ENCODE measurements around the gene JUNB. TPM values are rescaled to one million over a fixed set of nuclear protein-coding genes. Genes with fewer than 3 reads are reported as not detected.

JUNB gene
- total RNA-seq, 1 donor from 2014 or later, result 1,161 TPM

- H3K4me3 ChIP-seq, result peak overlapping the region; percentile 70 to 93
- DNase-seq (ENCODE audit: extremely low spot score in 2 of 2), result no peak
- no peak for TF ChIP-seq CTCF (IDR thresholded peaks at IDR 0.05)
- TF ChIP-seq POLR2AphosphoS5 (IDR thresholded peaks at IDR 0.05; ENCODE audit: insufficient read depth in 1 of 2, low read depth in 1 of 2), result no peak
- intact Hi-C loops (cut with DNase I), result loop anchor here (5.0 kb wide), 1 partner anchor 33 kb away; no protein-coding TSS in a partner anchor
- H3K27me3 ChIP-seq, result no peaks in the 10 kb centered on the region
- H3K36me3 ChIP-seq, result peaks cover 0 to 16% of the 10 kb centered on the region in 2 donors
- H3K27ac ChIP-seq, result no peak overlapping the region
- H3K4me1 ChIP-seq, result peaks cover 38% of the 10 kb centered on the region
- H3K9me3 ChIP-seq, result no peaks in the 10 kb centered on the region
Observed at GRCh38 chr19:12799742-12800465, 8.6 kb downstream of the JUNB start.

- Histone ChIP-seq H3K4me1 (peaks cover 38% of the 10 kb centered on the region), H3K27ac (no peak overlapping the region), H3K36me3 (peaks cover 0 to 16% of the 10 kb centered on the region in 2 donors), H3K4me3 (peak overlapping the region; percentile 70 to 93), H3K27me3 (no peaks in the 10 kb centered on the region), H3K9me3 (no peaks in the 10 kb centered on the region)
- no peak for TF ChIP-seq POLR2A (IDR thresholded peaks at IDR 0.05)
- TF ChIP-seq CTCF (IDR thresholded peaks at IDR 0.05), result no peak
- no peak for TF ChIP-seq POLR2AphosphoS5 (IDR thresholded peaks at IDR 0.05; ENCODE audit: insufficient read depth in 1 of 2, low read depth in 1 of 2)
- intact Hi-C loops (cut with DNase I), result loop anchor here (5.0 kb wide), 1 partner anchor 33 kb away; no protein-coding TSS in a partner anchor
- DNase-seq (ENCODE audit: extremely low spot score in 2 of 2), result no peak
Observed at GRCh38 chr19:12800466-12800770, 9.1 kb downstream of the JUNB start.

DNA sequence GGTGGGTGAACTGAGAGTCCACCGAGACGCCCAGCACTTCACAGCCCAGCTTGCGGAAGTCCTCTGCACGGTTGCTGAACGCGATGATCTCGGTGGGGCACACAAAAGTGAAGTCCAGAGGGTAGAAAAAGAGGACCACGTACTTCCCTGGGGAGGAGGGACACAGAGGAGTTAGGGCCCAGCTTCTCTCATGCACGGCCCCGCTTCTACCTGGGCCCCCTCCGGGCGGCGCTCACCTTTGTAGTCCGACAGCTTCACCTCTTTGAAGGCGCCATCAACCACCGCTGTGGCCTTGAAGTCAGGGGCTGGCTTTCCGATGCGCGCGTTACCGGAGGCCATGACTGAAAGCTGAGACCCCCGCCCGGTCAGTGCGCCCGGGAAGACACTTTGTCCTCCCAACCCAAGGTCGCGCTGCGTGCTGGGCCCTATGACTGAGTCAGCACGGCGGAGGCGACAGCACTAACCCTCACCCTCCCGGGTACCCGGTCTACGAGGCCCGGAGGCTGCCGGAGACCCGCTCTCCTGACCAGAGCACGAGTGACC lies 9.7 kb downstream of the JUNB start:
- H3K9me3 ChIP-seq, result no peaks in the 10 kb centered on the region

DNA sequence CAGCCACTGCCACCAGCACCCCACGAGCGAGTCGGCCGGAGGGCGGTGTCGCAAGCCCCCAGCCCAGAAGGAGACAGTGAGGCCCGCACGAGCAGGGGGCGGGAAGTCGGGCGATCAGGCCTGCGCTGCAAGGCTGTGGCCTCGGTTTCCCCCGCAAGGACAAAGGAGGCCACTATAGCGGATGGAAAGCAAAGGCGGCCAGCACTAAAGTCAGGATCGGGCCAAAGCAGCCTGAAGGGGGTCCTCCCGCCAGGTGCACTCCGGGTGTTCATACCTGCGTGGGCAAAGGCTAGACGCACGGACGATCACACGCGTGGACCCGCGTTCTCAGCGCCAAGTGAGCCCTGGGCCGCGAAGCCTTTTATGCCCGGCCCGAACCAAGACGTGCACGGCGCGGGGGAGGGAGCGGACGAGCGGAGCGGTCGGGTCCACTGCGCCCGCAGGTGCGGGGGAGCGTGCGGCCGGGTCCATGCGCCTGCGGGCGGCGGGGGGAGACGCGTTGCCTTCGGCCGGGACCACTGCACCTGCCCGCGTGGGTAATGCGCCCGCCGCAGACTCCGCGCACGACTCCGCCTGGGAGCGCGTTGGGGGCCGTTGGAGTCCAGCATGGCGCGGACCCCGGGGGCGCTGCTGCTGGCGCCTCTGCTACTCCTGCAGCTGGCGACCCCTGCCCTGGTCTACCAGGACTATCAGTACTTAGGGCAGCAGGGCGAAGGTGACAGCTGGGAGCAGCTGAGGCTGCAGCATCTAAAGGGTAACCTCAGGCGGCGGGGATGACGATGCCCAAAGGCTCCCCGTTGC lies 10.4 kb downstream of the JUNB start, which contains the start of the genes PRDX2 and THSD8:
PRDX2 (minus strand) TSS at position 335 of the 801 bp plus-strand sequence. CDS start 539 bp downstream, outside the sequence.
THSD8 (plus strand) TSS at position 604 of the 801 bp plus-strand sequence; CDS start at position 607, 3 bp downstream.
- intact Hi-C loops (cut with DNase I), result loop anchor here (5.0 kb wide), 1 partner anchor 34 kb away; no protein-coding TSS in a partner anchor
- H3K9me3 ChIP-seq, result no peaks in the 10 kb centered on the region
- no peak for TF ChIP-seq CTCF (IDR thresholded peaks at IDR 0.05)
- peak in 1 of 2 donors; percentile 86 for TF ChIP-seq POLR2AphosphoS5 (IDR thresholded peaks at IDR 0.05; ENCODE audit: insufficient read depth in 1 of 2, low read depth in 1 of 2)
- TF ChIP-seq POLR2A (IDR thresholded peaks at IDR 0.05), result peak in 1 of 2 donors; percentile 59
- peak within 1 kb of the TSS; percentile 70 to 93 for H3K4me3 ChIP-seq
- peaks cover 31% of the 10 kb centered on the region for H3K4me1 ChIP-seq
- peaks cover 0 to 16% of the 10 kb centered on the region in 2 donors for H3K36me3 ChIP-seq
- H3K27ac ChIP-seq, result peak within 1 kb of the TSS; percentile 78
- no peak for DNase-seq (ENCODE audit: extremely low spot score in 2 of 2)
- H3K27me3 ChIP-seq, result no peaks in the 10 kb centered on the region

More for the DNA sequence above, 9.7 kb downstream of the JUNB start:
- peak overlapping the region; percentile 78 for H3K27ac ChIP-seq
- intact Hi-C loops (cut with DNase I), result loop anchor here (5.0 kb wide), 1 partner anchor 34 kb away; no protein-coding TSS in a partner anchor
- DNase-seq (ENCODE audit: extremely low spot score in 2 of 2), result no peak
- peak overlapping the region; percentile 70 to 93 for H3K4me3 ChIP-seq
- peaks cover 34% of the 10 kb centered on the region for H3K4me1 ChIP-seq
- no peaks in the 10 kb centered on the region for H3K27me3 ChIP-seq
- peaks cover 0 to 16% of the 10 kb centered on the region in 2 donors for H3K36me3 ChIP-seq
- no peak for TF ChIP-seq POLR2AphosphoS5 (IDR thresholded peaks at IDR 0.05; ENCODE audit: insufficient read depth in 1 of 2, low read depth in 1 of 2)
- no peak for TF ChIP-seq CTCF (IDR thresholded peaks at IDR 0.05)
